Right hindlimb (tissue), 1 donor: ENCODE results near the gene KLHL3.
A peak's percentile ranks its signal among the peaks of the same experiment; 100 is the strongest.

Experiments
- DNase-seq: peaks from one replicate; pipeline ENCODE4 v3.0.0-alpha.2; 2018

KLHL3 gene

GRCh38 chr5:137630216-137630971 is 105.5 kb downstream of the KLHL3 start:
- no peak for DNase-seq

DNA sequence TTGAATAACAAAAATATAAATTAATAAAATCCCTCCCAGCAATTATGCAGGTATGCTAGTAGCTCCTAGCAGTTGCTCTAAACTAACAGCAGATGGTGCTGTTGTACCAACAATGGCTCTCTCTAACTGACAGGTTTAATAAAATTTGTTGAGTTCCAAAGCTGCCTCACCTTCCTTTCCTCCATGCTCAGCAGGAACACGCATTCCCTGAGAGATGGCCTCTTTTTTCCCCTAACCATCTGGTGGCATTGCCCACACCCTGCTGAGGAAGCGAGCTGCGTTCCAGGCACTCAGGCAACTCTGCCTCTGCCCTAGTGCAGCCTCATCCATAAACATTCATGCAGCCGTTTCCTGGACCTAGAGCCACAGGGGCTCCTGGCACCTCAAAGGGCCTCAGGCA is 106.2 kb downstream of the KLHL3 start:
- DNase-seq, result no peak

DNA sequence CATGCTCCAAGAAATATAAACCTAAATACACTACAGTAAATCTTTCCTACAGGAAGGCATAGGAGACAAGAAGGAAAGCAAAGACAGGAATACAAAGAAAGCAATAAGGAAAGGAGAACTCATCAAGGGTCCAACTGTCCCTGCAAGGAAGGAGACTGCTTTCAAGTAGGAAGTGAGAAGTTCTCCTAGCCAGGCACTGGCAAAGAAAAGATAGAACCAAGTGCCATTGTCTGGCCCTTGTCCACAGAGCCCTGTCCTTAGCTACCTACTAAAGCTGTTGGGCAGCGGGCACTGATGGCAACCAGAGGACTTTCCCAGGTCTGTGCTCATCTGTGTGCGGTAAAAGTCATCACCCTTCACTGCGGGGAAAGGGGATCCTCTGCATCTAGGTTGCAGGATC is 108.2 kb downstream of the KLHL3 start:
- DNase-seq, result no peak

GRCh38 chr5:137627293-137627692 is 108.6 kb downstream of the KLHL3 start:
- no peak for DNase-seq

- DNase-seq, result no peak
Measured at GRCh38 chr5:137624786-137625349, 111.0 kb downstream of the KLHL3 start.

- DNase-seq, result peak; percentile 32
Measured at GRCh38 chr5:137622850-137623249, 113.0 kb downstream of the KLHL3 start.

- DNase-seq, result no peak
Measured at GRCh38 chr5:137621861-137622823, 113.7 kb downstream of the KLHL3 start.

- DNase-seq, result no peak
Measured at GRCh38 chr5:137621306-137621705, 114.6 kb downstream of the KLHL3 start.

DNA sequence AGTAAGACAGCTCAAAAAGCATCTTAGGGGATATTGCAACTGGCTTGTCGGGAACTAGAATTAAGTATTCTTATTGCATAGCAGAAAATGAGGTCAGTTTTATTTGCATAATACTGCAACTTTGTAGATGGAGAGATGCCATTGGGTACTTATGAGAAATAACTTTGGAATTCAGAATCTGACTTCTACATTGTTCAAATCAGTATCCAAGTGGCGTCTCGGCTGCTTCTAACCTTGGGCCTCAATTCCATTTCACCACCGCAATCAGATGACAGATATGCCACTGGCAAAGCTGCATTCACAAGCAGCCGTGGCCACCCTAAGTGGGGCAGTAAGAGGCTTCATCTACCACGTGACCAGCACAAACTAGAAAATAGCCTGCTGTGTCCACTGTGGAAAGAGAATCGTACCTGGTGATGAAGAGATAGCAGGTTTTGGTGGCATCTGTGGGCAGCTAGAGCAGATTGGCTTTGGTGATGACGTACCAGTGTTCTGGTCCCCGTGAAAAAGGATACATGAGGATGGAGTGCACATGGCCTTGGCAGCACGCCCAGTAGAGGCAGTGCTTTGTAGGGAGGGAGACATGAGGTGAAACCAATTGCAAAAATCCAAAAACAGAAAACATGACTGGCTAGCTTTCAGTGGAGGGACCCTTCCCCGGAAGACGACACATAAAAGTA is 116.6 kb downstream of the KLHL3 start:
- peak; percentile 51 for DNase-seq

DNA sequence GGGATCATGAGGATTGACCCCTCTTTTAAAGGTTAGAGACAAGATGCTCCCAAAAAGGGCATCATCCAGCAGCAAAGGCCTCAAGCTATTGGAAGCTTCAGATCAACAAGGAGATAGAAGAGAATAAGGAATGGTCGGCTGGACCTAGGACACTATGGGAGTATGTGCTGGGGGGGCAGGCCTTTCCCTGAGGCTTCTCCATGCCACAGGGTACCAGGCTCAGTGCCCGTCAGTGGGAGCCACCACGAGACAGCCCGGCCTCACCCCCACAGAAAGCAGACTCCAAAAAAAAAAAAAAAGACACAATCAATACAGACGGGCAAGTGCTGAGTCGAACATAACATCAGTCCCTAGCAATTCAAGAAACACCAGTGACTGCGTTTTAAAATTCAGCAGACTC is 117.4 kb downstream of the KLHL3 start:
- no peak for DNase-seq

- no peak for DNase-seq
Measured at GRCh38 chr5:137617528-137618205, 118.2 kb downstream of the KLHL3 start.

GRCh38 chr5:137616046-137616445 is 119.8 kb downstream of the KLHL3 start:
- DNase-seq, result no peak

DNA sequence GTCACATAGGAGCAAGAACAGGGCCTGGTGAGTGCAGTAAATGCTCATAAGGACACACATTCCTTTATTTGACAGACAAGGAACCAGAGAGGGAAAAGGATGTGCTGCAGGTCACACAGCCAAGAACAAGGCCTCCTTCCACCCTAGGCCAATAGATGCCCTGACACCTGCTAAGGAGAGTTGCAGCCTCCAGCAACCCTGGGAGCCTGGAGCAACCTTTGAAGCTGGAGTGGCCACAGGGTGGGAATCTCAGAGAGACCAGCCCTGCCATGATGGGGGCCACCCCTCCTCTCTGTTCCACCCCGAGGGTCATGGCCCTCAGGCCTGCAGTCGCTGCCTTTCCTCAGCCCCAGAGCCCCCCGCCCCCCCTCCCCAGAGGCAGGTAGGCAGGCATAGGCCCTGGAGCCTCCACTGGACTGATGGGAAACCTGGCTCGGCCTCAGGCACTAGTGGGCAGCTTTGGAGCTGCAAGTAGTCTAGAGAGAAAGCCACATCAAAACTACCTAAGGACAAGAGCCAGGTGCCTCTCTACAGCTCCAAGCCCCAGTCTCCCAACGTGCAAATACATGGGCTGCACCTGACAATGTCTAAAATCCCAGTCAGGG is 120.6 kb downstream of the KLHL3 start:
- DNase-seq, result no peak

DNA sequence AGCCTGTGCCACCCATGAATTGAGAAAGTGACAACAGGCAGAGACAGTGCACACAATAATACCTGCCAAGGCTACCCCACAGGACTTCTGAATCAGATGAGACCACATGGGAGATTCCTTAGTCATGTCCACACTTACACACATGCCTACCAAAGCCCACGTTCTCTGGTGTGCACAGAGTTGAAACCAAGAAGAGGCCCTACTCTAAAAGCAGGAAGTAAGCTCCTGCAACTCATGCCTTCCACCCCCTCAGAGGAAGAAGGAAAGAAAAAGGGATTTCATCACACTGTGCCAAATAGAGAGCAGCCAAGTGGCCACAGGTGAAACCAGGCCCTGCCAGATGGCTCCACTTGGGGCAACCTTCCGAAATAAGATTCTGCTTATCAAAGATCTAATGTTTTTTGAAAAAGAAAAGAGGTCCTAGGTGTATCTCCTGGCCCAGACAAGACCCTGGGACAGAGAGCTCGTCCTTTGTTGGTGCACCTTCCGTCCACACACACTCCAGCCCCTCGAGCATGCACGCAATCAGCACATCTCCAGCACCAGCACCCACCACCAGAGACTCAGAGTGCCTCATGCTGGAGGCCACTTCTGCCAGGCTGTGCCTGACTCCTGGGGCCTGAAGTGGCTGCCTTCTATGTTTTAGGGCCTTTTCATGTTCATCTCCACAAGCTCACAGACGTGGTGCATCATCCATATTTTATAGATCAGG is 122.2 kb downstream of the KLHL3 start:
- DNase-seq, result no peak

- DNase-seq, result no peak
Measured at GRCh38 chr5:137612576-137612975, 123.3 kb downstream of the KLHL3 start.

DNA sequence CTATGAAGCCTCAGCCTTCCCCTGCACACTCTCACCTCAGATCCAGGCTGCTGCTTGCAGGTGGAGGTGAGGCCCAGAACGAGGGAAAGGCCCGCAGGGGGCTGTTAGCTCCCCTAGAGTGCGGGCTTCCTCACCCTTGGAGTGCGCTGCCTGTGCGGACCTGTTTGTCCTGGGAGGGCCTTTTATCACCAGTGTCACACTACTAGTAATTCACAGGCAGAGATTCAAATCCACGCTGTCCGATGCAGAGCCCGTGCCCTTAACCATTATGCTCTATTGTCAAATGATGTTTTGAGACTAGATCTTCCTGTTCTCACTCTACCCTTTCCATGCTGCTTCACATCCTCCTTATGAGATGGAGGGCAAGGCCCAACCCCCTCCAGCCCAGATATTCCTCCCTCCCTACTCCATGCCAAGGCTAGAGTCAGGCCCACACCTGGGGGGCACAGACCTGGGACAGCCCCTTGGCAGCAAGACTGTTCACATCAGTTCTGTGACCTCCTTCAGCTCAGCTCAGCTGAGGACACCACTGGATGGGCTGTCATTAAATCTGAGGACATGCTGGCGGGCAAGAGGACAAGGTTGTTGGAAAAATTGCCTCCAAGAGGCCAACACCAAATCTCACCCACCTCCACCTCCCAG is 124.0 kb downstream of the KLHL3 start:
- no peak for DNase-seq

DNA sequence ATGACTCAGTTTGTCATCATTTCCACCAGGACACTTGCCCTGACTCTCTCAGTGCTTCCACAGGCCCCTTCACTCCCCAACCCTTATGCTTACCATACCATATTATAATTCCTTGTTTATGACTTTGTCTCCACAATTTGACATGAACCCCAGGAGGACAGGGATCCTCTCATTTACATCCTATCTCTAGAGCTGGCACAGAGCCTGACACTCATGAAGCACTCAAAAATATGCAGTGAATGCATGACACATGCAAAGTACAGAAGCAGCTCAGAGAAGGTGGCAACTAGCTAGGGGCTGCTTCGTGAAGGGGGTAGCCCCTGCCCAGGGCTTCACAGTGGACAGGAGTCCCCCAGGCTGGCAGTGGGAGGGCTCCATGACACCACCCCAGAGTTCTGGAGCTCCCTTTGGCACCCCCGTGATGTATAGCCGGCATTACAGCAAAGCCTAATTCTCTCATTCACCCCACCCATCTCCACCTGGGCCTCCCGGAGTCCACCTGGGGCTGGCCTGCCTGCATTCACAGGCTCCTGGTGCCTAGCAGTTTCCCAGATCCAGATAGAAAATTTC is 124.8 kb downstream of the KLHL3 start:
- no peak for DNase-seq

DNA sequence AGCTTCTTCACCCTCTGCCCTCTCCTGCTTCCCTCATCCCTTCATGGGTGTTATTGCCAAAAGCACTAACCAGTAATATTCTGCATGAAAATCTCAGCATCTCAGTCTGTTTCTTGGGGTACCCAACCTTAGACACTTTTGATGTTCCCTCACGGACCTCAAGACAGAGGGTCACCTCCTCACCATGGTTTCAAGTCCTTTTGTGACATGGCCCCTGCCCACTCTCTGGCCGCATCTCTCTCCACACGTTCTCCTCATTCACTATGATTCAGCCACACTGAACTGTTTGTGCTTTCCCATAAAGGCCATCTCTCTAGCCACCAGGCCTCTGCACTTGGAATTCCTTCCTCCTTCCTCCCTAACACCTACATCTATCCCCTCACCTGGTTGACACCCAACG is 125.3 kb downstream of the KLHL3 start:
- no peak for DNase-seq

- DNase-seq, result no peak
Measured at GRCh38 chr5:137609127-137609526, 126.8 kb downstream of the KLHL3 start.

DNA sequence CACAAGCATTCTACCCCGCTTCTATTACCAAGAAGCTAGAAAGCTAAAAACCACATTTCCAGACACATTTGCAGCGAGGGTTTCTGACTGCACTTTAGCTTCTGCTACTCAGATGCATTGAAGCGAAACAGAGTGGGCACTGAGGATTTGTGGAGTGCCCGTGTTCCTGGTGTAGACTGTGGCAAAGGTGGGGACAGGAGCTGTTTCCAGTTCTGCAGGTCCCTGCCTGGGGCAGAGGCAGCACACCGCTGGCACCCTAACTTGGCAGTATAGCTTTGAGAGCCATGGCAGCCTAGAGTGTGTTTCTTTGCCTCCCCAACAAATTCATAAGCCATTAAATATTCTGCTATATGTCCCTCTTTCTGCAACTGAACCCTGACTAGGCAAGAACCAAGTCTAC is 128.1 kb downstream of the KLHL3 start:
- no peak for DNase-seq
